Frontal cortex (tissue), 4 donors: ENCODE measurements around the gene TCF3. TPM values are rescaled to one million over a fixed set of nuclear protein-coding genes. Genes with fewer than 3 reads are reported as not detected.

Source experiments
- DNase-seq, 2 donors: peaks; one replicate each; pipeline ENCODE4 v3.0.0; 2012; ENCODE audit warnings: low spot score in 2 of 2
- FAIRE-seq: peaks from 2 replicates; lab custom pipeline; 2012; peaks lifted over from hg19 to GRCh38; lab: Jason Lieb, UNC
- total RNA-seq: library from RNA; depleted of rRNA; stranded (reverse); fragments of >200 nt; gene quantifications from one replicate; pipeline ENCODE4 v1.2.3, GENCODE V29; 2014
- donor health status: control.
- donor health status: control.
- donor health status: control.

Gene TCF3
- total RNA-seq, 1 donor from 2014 or later, result 16.7 TPM

DNA sequence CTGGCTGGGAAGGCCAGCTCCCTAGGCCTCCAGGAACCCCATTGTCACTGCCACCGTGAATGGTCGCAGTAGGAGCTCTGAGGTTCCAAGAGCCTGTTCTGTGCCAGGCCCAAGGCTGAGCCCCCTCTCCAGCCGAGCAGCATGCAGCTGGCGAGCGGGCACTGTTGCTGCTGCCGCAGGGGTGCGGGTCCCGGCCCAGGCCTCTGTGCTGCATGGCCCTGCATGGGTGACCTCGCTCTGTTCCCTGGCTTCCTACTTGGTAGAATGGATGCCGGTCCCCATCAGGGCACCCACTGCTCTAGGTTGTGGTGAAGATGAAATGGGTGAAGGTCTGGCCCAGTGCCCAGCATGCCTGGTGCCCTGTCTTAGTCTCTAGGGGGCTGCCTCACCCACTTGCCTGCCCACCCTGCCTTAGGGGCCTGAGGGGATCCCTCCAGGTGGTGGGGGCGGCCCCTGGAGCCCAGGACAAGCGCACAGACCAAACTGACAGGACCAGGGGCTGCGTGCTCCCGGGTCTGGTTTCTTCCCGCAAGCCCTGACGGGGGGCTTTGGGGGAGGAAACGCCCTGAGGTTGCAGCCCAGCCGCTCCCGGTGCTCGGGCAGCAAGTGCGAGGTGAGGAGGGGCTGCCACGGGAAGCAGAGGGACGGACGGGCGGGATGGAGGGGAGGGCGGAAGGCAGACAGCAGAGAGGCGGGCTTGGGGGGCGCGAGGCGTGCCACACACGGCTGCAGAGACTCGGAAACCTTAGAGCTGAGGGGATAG, 38.4 kb downstream of the TCF3 start:
- FAIRE-seq (no peak), DNase-seq (no peak)

DNA sequence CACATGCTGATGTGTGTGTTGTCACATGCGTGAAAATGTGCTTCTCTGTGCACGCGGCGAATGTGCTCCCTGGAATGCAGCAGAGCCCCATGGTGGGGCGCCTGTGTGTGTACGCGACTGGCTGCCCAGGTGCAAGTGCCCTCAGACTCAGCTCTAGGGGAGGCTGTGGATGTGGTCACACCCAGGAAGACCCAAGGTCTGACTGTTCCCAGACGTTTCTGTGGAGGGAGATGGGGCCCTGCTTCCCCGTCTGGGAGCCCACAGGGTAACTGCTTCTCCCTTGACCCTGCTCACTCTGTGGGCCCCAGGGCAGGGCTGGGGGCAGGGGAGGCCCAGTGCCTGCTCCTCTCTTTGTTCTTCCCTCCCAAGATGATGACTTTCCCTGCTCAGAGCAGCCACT, 39.3 kb downstream of the TCF3 start:
- FAIRE-seq (no peak), DNase-seq (no peak)

DNA sequence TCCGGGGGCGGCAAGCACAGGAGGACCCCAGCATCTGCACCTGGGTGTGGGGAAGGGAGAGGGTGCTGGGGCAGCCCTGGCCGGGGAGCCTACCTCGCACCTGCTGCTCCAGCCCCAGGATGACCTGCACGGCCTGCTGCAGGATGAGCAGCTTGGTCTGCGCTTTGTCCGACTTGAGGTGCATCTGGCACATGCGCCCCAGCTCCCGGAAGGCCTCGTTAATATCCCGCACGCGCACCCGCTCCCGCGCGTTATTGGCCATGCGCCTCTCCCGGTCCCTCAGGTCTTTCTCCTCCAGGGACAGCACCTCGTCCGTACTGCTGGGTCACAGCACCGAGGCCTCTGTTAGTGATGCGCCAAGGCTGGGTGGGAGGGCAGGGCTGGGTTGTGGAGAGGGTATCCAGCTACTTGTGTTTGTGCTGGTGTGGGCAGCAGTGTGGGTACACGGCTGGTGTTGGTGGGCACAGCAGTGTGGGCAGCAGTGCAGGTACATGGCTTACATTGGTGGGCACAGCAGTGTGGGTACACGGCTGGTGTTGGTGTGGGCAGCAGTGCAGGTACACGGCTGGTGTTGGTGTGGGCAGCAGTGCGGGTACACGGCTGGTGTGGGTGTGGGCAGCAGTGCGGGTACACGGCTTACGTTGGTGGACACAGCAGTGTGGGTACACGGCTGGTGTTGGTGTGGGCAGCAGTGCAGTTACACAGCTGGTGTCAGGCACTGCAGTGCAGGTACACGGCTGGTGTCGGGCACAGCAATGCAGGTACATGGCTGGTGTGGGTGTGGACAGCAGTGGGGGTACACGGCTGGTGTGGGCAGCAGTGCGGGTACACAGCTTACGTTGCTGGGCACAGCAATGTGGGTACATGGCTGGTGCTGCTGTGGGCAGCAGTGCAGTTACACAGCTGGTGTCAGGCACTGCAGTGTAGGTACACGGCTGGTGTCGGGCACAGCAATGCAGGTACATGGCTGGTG, 40.0 kb downstream of the TCF3 start:
- no peak for FAIRE-seq
- no peak for DNase-seq

DNA sequence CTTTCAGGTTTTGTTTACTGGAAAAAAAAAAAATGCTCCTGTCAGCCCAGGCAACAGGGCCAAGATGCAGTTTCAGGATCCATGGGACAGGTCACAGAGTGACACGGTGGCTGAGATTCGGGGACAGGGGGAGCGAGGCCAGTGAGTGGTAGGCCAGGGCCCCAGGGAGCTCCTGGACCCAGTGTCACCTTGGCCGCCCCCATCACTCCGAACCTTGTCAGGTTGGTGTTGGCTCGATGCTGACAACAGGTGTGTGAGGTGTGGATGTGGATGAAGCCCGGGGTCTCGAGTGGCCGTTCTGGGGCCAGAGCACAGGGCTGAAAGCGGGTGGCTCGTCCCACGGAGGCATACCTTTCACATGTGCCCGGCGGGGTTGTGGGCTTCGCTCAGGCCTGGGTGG, 41.1 kb downstream of the TCF3 start:
- FAIRE-seq (no peak), DNase-seq (no peak)

DNA sequence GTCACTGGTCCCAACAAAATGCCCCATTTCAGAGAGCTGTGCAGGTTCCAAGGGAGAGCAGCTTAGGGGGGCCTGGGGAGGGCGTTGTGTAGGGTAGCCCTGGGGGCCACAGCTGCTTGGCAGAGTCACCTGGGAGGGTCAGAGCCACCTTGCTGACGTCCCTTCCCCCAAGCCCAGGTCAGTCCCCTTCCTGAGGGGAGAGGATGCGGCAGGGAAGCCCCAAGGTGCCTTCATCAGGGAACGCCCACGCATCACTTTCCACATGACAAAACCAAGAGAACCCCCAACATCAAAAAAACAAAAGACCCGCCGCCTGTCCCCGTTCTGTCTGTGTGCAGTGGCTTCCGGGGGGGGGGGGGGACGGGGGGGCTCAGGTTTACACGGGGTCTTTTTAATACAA, 41.8 kb downstream of the TCF3 start:
- FAIRE-seq (no peak), DNase-seq (no peak)

DNA sequence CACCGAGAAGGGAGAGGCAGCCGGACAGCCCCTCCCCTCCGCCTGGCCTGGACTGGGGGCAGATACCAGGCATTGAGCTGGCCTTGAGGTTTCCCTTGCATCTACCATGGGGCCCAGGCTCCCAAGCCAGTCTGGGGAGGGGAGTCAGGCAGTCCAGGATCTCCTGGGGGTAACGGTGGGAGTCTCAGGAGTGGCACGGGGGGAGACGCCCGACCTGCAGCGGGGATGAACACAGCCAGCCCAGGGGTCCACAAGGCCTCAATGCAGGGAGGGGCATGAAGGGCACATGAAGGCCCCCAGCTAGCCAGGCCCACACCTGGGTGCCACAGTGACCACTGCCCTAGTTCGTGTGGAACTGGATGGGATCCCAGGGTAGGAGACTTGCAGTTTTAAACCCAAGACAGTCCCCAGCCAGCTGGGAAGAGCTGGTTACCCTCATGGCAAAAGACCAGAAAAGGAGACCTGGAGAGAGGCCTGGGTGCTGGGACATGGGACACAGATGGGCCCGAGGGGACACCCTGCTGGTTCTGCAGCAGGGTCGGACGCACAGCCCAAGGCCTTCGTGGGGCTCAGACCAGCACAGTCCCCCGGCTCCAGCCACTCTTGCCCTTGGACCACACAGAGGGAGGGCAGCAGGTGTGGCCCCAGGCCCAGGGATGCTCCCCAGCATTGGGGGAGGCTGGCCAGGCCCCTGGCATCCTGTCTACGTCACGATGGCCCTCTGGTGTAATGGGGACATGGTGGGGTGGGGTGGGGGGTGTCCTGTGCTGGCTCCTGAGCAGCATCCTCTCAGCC, 42.5 kb downstream of the TCF3 start:
- DNase-seq (no peak), FAIRE-seq (no peak)

DNA sequence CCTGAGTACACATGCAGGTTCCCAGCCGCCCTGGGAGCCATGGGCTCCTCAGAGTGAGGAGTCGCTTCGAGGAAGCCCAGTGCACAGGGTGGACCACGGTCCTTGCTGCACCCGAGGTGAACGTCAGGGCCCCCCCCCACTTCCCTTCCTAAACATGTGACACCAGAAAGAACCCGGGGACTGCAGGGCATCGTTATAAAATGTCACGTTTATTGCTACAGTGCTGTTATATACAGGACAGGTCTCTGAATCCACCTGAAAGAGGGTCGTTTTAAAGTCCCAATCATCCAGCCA, 43.4 kb downstream of the TCF3 start:
- DNase-seq (no peak), FAIRE-seq (no peak)

DNA sequence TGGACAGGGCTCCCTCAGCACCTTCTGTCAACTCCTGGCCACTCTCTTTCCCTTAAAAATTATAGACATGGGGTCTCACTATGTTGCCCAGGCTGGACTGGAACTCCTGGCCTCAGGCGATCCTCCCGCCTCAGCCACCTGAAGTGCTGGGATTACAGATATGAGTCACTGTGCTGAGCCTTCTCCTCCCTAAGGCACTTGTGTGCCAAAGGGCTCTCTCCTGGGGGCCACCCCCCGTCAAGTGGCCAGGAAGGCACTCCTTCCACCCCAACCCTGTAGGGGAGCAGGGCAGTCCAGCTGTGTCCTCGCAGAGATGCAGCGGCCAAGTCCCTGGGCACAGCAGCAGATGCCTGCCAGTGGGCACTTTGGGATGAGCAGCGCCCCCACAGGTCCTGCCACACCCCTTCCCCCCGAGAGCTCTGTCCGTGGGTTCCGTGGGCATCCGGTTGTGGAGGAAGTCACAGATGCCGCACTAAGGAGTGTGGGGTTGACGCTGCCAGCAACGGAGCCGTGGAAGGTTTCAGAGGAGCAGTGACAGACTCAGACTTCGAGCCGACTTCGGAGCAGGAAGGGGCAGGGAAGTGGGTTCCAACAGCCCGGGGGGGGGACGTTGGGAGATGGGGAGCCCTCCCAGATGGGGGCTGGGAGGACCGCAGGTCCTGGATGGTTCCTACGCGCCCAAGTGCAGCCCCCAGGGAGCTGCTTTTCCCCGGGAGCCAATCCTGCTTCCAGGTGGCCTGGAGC, 43.9 kb downstream of the TCF3 start:
- DNase-seq, result no peak
- FAIRE-seq, result no peak

DNA sequence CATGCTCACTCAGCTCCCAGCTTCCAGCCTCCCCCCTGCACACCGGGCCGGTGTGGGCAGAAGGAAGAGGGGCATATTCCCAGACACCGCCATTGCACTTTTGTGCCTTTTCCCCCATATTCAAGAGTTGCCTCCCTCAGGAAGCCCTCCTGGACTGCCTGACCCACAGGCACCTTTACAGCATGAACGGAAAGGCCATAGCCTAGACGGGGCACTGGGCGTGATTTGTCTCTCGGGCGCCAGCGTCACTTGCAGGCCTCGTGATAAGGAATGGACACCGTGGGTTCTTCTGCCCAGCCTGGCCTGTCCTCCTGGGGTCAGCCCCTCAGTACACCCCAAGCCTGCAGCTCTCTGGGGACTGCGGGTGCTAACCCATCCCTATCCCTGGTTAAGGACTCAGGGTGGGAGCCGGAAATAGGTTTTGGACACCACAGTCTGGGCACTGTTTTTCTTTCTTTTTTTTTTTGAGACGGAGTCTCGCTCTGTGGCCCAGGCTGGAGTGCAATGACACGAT, 46.2 kb downstream of the TCF3 start:
- DNase-seq (no peak), FAIRE-seq (no peak)

DNA sequence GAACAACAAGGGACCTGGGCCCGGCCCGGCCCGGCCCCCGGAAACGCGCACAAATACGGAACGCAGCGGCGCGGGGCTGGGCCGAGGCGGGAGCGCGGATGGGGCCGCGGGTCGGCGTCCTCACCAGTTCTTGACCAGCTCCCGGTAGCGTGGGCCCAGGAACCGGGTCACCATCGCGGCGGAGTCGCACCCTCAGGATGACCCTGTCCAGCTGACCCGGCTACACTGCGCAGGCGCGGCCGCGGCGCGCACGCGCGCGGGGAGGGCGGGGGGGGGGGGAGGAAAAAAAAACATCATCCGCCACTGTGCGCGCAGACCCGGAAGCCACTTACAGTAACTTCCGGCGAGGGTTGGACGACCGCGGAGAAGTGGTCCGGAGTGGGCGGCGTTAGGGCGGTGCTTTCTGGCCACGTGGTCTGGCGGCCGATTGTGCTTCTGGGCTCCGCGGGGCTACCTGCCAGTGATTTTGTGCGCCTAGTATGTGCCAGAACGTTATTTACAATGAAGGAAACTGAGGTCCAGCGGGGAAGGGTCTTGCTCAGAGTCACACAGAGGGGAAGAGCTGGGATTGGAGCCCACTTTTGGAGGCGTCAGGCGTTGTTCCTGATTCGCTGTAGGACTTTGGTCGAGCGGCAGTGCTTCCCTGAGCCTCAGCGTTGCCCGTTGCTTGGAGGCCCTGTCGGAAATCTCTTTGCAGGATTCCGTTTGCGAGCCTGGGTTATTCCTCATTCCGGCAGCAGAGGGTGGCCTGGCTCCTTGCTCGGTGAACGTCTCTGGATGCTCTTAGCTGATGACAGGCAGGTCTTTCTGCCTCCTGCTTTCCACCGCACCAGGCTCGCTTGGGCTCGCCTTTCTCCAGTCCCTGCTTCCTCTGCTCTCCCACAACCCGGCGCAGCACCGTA, 46.9 kb downstream of the TCF3 start, which contains the start of gene UQCR11:
TSS of gene UQCR11 (minus strand) at position 227 of the 902 bp plus-strand sequence. CDS start at position 174, 53 bp downstream.
- FAIRE-seq (no peak), DNase-seq (peak; percentile 98)

DNA sequence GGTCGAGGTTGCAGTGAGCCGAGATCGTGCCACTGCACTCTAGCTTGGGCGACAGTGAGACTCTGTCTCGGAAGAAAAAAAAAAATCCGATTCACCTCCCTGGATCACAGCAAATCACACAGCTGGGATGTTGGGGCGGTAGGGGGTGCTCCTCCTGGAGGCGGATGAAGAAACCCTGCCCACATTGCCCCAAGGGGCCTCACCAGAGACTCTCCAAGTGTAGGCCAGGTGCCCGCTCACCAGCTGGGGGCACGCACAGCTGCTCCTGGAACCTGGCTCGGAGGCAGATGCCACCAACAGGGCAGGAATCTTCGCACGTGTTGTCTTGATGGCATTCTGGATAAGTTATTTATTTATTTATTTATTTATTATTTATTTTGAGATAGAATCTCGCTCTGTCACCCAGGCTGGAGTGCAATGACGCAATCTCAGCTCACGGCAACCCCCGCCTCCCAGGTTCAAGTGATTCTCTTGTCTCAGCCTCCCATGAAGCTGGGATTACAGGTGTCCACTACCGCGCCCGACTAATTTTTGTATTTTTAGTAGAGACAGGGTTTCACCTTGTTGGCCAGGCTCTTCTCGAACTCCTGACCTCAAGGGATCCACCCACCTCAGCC, 50.2 kb downstream of the TCF3 start:
- DNase-seq (no peak), FAIRE-seq (no peak)

DNA sequence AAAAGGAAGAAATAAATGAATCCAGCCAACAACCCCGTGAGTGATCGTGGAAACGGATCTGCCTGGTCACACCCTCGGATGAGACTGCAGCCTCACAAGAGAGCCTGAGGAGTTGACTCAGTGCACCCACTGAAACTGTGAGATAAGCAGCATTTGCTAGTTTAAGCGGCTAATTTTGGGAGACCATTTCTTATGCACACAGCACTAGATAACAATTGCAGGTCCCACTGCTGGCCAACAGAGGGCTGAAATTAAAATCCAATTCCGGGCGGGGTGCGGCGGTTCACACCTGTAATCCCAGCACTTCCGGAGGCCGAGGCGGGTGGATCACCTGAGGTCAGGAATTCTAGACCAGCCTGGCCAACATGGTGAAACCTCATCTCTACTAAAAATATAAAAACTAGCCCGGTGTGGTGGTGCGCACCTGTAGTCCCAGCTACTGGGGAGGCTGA, 50.8 kb downstream of the TCF3 start:
- FAIRE-seq, result no peak
- DNase-seq, result no peak

DNA sequence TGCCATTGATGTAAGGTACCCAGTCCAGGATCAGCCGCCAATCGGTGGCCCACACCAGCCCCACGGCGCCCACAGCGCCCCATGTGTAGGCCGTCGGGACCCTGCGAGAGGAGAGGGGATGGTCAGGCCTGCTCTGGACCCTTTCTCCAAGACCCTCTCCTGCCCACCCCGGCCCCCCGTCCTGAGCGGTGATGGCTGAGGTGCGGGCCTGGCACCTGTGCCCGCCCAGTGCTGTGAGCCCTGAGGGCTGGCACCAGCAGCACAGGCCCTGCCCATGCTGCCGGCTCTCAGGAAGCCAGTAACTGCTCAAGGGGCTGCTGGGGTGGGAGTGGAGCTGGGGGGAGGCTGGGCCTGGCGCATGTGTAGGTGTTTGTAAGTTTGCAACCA, 53.0 kb downstream of the TCF3 start:
- FAIRE-seq (no peak), DNase-seq (no peak)

DNA sequence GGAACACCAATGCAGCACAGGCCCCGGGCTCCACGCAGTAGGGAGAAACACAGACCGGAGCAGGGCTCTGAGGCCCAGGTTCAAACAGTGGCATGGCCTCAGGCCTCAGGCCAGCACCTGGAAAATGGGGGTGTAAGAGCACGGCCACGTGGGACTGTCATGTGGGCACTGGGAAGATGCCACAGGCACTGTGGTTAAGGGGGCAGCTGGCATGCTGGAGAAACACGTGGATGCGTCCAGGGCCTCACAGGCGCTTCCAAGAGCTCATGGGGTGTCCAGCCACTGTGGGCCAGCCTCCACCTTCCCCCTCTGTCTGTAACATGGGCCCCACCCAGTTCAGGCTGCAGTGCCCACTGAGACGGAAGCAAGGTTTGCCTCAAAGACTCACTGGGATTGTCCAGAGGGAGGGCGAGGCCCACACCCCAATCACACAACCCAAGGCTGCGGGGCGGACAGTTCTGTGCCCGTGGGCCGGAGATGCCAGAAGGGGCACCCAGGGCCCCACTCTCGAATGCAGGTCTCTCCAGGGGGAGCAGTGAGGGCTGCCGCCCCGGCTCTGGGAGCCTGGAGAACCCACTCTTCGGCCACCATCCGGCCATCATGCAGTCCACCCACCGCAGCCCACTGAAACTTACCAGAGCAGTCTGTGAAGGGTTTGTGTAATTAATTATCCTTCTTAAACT, 53.5 kb downstream of the TCF3 start:
- FAIRE-seq, result no peak

DNA sequence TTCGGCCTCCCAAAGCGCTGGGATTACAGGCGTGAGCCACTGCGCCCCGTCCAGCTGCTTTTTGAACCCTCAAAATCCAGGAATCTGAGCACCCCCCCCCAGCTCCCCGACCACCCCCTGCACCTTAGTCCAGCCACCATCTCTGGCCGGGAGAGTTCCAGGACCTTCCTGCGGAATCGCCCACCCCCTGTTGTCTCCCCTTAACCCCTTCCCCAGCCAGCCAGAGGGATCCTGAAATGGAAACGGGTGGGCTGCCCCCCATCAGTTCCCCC, 59.0 kb downstream of the TCF3 start:
- FAIRE-seq (no peak), DNase-seq (no peak)

More for the DNA sequence above, 53.5 kb downstream of the TCF3 start:
- no peak for DNase-seq

DNA sequence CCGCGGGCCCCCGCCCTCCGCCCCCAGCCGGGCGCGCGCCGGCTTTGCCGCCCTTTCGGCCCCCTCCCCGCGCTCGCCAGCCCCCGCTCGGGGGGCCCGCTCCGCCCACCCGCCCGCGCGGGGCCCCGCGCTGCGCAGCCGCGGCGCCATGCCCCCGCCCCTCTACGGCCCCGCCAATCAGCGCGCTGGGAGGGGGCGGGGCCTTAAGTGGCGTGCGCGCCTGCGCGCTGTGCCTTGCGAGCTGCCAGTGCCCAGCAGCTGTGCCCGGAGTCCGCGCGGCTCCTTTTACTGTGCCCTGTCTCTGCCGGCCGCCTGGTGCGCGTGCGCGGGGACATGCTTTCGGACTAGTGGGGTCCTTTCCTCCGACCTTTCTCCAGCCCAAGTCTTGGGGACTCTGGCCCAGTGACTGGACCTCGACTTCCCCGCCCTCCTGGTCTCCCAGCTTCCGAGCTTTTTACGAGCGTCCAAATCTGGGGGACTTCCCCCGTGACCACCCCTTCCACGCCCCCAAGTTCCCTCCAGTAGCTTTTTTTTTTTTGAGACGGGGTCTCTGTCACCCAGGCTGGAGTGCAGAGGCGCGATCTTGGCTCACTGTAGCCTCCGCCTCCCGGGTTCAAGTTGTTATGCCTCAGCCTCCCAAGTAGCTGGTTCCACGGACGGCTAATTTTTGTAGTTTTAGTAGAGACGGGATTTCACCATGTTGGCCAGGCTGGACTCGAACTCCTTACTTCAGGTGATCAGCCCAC, 59.5 kb downstream of the TCF3 start, which contains the start of gene MBD3:
TSS of gene MBD3 (minus strand) at position 111 of the 746 bp plus-strand sequence. CDS start 234 bp downstream, outside the sequence.
- DNase-seq (peak; percentile 99), FAIRE-seq (no peak)
